ENCODE results near the gene ITGB4. TPM values are rescaled to one million over a fixed set of nuclear protein-coding genes. Genes with fewer than 3 reads are reported as not detected.

ITGB4 gene
- total RNA-seq, 4 donors from 2014 or later: 10.7 to 27.0 (median 17.3) TPM

DNA sequence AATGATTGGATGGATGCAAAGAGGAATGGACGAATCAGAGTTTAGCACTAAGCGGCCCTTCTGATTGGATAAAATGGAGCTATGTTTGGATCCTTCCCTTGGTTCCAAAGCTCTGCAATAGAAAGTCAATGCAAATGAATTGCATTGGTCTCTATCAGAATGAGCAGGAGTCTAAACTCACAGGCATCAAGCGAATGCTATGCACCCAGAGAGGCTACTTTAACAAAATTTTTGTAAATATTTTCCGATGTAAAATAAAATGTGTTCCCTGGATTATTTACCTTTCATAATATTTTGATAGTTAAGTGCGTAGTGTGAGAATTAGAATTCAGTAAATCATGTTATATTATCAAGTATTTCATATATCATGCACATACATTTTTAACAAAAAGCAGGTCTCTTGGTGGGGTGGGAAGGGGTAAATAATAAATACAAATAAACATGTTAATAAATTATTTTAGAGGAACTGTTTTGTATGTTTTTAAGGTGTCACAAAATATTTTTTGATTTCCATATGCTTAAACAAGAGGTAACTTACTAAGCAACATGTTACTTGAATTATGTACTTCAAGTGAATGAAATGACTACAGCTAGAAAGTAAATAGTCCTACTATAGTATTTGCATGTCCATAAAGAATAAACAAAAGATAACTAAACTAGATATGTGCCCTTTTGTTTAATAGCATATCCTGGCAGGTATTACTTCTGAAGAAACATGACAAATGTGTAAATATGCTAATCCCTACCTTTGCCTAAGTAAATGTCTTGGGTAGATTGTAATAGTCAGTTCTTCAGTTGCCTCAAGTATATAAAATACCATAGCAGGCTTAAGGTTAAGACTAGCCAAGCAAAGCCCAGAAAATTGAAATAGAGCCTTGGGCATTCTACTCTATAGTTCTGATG, 59.0 kb downstream of the ITGB4 start:
- DNase-seq (ENCODE audit: low spot score) (no peak), ATAC-seq (ENCODE audit: low FRiP score) (no peak)
- TF ChIP-seq, protein P1, sequence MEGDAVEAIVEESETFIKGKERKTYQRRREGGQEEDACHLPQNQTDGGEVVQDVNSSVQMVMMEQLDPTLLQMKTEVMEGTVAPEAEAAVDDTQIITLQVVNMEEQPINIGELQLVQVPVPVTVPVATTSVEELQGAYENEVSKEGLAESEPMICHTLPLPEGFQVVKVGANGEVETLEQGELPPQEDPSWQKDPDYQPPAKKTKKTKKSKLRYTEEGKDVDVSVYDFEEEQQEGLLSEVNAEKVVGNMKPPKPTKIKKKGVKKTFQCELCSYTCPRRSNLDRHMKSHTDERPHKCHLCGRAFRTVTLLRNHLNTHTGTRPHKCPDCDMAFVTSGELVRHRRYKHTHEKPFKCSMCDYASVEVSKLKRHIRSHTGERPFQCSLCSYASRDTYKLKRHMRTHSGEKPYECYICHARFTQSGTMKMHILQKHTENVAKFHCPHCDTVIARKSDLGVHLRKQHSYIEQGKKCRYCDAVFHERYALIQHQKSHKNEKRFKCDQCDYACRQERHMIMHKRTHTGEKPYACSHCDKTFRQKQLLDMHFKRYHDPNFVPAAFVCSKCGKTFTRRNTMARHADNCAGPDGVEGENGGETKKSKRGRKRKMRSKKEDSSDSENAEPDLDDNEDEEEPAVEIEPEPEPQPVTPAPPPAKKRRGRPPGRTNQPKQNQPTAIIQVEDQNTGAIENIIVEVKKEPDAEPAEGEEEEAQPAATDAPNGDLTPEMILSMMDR (IDR thresholded peaks at IDR 0.05): no peak

DNA sequence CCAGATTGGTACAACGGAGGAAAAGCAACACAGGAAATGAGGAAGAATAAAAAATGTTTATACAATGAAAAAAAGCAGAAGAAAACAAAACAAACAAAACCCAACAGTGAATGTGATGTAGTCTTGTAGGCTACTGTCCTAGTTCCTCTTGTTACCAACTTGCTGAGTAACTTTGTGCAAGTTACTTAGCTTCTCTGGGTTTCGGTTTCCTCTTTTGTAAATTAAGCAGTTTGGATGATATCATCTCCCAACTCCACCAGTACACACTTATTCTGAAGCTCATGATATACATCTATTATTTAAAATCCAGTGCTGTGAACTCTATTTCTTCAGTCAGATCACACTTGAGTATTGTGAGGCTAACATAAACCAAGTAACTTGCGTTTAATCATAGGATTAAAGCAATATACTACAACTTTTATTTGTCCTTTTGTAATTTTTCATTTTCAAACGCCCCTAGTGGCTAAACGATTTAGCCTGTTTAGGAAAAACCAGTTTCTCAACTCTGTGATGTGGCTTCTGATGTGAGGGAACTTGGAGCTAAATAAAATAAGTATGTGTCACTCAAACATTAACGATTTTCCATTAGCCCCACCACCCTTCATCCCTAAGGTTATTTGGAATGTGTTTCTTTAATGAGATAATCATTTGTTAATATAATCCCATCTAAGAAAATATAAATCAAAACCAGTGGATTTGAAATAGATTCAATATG, 62.0 kb downstream of the ITGB4 start:
- ATAC-seq (ENCODE audit: low FRiP score) (no peak), DNase-seq (ENCODE audit: low spot score) (no peak)

DNA sequence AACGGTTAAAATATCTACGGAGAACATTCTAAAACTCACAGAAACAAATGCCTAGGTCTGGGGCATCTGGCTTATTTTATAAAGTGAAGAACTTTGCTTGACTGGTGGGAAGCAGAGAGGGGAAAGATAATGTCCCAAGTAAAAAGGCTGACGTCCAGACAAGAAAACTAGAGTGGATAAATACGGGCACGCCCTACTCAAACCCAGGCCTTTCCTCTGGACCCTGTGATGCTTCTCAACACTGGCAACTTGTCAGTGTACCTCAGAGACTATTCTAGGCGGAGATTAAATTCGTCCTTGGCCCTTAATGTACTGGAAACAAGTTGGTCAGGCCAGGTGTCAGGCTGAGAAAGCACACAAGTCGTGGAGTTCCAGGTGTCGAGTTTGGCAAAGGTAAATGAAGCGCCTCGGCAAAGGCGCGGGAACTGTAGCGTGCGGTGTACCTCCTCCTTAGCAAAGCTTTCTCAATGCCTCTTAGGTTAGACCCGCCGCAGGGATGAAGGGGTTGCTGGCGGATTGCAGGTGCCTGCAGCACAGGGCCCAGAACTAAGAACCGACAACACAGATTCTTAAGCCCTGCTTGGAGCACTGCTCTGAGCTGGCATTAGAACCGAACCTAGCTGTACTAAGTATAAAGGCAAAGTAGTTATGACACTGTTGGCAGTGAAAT, 62.7 kb downstream of the ITGB4 start:
- no peak for DNase-seq (ENCODE audit: low spot score)
- ATAC-seq (ENCODE audit: low FRiP score): peak; percentile 6
- TF ChIP-seq, protein P1 (IDR thresholded peaks at IDR 0.05): no peak

More for the DNA sequence above, 62.0 kb downstream of the ITGB4 start:
- TF ChIP-seq, protein P1 (IDR thresholded peaks at IDR 0.05): peak in 1 of 3 donors; percentile 36

GRCh38 chr17:75784473-75785015, 63.3 kb downstream of the ITGB4 start, which contains the start of gene UNK:
Gene UNK (plus strand): TSS chr17:75784806. CDS start chr17:75784881, 75 bp downstream.
- DNase-seq (ENCODE audit: low spot score): peak; percentile 87
- TF ChIP-seq, protein P1 (IDR thresholded peaks at IDR 0.05): no peak
- peak; percentile 92 for ATAC-seq (ENCODE audit: low FRiP score)

DNA sequence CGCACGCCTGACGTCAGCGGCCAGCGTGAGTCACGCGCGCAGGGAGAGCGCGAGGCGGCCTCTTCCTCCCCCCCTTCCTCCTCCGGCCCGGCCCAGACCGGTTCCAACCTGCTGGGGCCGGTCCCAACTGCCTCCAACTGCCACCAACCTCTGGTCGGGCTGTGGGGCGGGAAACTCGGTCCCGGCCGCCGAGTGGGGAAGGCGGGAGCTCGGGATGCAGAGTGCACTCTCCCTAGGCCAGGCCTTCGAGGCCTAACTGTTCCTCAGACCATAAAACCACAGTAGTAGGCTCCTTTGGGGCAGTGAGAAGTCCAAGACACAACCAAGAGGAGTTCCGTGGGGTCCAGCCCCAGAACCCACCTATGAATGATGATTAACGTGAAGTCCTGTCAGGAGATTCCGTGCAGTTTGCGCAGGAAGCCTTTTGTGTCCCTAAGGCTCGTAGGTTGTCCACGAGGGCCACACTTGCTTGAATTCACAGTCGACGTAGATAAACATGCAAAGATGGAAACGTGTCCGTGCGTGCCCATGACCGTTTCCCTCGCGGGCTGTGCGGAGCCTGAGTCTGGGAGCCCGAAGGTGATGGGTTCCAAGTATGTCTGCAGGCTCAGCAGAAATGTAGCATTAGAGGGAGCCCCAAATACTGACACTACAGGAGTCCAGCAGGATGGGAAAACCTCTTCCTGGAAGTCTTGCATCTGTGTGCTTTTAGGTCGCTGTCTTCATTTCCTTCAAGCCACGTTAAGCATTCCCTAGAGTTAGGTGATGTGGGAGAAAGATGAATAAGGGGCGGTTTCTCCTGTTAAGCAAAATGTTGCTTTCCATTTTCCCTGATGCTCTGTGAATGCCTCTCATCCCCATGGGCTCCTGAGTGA, 64.0 kb downstream of the ITGB4 start:
- TF ChIP-seq, protein P1 (IDR thresholded peaks at IDR 0.05): no peak
- ATAC-seq (ENCODE audit: low FRiP score): peak; percentile 79
- DNase-seq (ENCODE audit: low spot score): peak; percentile 61

DNA sequence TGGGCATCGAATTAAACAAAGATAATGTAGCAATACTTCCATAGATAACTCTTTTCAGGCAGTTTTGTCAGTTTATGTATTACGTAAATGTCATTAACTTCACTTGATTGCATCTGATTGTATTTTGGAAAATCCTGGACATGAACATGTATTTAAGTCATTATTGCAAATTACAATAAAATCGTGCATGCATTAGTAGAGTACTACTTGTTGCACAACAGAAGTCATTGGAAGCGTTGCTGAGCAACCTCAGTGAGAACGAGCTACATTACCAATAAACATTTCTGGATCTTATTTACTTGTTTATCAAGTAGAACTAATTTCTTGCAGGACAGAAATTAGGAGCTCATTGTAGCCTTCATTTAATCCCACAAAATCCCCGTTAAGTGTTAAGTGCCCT, 70.0 kb downstream of the ITGB4 start:
- TF ChIP-seq, protein P1 (IDR thresholded peaks at IDR 0.05): no peak
- ATAC-seq (ENCODE audit: low FRiP score) (no peak), DNase-seq (ENCODE audit: low spot score) (no peak)
